Subcutaneous abdominal adipose tissue (tissue), 5 donors: Measurements from ENCODE around the gene GSE1.

Source experiments
- H3K27ac ChIP-seq: one replicate; pipeline ENCODE4 v1.7.0; 2013; ENCODE audit warnings: low read depth, mild to moderate bottlenecking, inconsistent platforms, low read length, moderate library complexity
- H3K27me3 ChIP-seq, 5 donors: one replicate each; pipeline ENCODE4 v1.7.0; 2013; ENCODE audit warnings: low read length in 5 of 5, inconsistent platforms in 1 of 5; ENCODE audit not compliant: control insufficient read depth in 5 of 5, insufficient read depth in 4 of 5
- H3K36me3 ChIP-seq, 5 donors: one replicate each; pipeline ENCODE4 v1.7.0; 2013; ENCODE audit warnings: low read length in 5 of 5; ENCODE audit not compliant: control insufficient read depth in 5 of 5, insufficient read depth in 5 of 5
- H3K4me1 ChIP-seq, 5 donors: one replicate each; pipeline ENCODE4 v1.7.0; 2013; ENCODE audit warnings: low read length in 5 of 5, mild to moderate bottlenecking in 3 of 5, moderate library complexity in 1 of 5; ENCODE audit not compliant: control insufficient read depth in 5 of 5, insufficient read depth in 5 of 5
- H3K4me3 ChIP-seq, 5 donors: one replicate each; pipeline ENCODE4 v1.7.0; 2013; ENCODE audit warnings: low read length in 5 of 5, low read depth in 1 of 5
- H3K9ac ChIP-seq, 5 donors: one replicate each; pipeline ENCODE4 v1.7.0; 2013; ENCODE audit warnings: low read length in 5 of 5, mild to moderate bottlenecking in 4 of 5, moderate library complexity in 3 of 5
- H3K9me3 ChIP-seq, 5 donors: one replicate each; pipeline ENCODE4 v1.7.0; 2013; ENCODE audit warnings: low read length in 5 of 5; ENCODE audit not compliant: control insufficient read depth in 5 of 5
- donor health status: healthy.
- donor health status: healthy.
- donor health status: healthy.
- donor health status: healthy.
- donor health status: healthy.

The GSE1 gene

DNA sequence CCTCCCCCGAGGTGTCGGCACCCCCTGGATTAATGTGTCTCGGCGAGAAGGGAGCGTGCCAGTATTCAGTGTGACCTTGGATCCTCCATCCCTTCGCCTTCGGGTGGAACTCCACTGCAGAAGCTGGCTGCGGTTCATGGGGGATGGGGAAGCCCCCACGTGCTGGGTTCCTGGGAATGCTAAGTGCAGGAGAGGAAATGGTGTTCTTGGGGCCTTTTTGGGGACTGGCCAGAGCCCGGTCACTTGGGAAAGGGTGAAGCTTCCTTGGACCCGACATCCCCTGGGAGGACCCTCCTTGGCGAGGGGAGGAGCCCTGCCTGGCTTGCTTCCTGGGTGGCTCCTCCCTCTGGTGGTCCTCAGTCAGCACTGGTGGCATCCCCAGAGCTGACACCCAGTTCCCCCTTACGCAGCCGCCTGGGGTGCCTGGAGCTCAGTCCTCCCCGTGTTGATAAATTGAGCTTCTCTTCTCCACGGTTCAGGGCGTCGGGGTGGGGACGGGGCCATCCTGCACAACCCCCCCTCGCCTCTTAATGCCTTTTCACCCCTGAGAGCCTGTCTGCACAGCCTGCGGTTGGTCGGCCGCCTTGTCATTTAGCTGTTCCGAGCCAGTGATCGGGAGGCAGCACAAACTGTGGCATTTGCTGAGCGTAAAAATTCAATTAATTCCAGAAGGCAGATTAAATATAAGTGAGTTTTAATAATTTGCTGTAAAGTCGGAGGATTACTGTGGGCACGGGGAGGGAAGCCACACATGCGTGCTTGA, 30.7 kb upstream of the GSE1 start:
- H3K4me3 ChIP-seq = no peak overlapping the region
- no peak overlapping the region for H3K9ac ChIP-seq
- H3K36me3 ChIP-seq = peaks cover 0 to 14% (median 4%) of the 10 kb centered on the region in 5 donors
- no peaks in the 10 kb centered on the region for H3K9me3 ChIP-seq
- H3K27me3 ChIP-seq = no peaks in the 10 kb centered on the region
- H3K27ac ChIP-seq = no peak overlapping the region
- H3K4me1 ChIP-seq = peaks cover 9 to 84% (median 78%) of the 10 kb centered on the region in 5 donors

DNA sequence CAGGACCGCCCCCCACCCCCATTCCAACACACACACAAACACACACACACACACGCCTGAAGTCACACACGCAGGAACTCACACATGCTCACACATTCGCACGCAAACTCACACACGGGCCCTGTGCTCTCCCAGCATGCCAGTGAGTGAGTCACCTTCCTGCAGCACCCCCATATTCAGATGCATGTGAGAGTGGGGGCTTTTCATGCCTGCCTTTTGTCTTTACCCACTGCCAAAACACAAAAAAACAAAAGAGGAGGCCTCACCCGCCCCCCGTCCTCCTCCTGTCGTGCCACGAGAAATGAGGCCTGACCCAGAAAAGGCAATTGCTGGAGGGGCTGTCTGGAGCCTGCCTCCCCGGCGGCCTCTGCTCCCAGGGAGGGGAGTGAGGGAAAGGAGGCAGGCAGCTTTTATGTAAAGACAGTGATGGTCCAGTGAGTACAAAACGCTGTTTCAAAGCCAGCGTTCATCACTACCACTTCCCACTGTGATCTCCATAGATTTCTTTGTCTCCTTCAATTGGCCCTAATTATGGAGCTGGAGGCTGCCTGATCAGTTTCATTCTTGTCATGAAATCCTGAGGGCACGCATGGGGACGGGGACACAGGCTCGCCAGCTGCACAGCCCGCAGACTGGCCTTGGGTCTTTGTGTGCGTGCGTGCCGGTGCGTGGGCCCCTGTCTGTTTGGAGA, 29.5 kb upstream of the GSE1 start:
- Histone ChIP-seq H3K4me3 (no peak overlapping the region), H3K9ac (no peak overlapping the region), H3K9me3 (no peaks in the 10 kb centered on the region), H3K36me3 (peaks cover 0 to 12% (median 4%) of the 10 kb centered on the region in 5 donors), H3K27ac (no peak overlapping the region), H3K27me3 (no peaks in the 10 kb centered on the region), H3K4me1 (peaks cover 9 to 82% (median 70%) of the 10 kb centered on the region in 5 donors)

DNA sequence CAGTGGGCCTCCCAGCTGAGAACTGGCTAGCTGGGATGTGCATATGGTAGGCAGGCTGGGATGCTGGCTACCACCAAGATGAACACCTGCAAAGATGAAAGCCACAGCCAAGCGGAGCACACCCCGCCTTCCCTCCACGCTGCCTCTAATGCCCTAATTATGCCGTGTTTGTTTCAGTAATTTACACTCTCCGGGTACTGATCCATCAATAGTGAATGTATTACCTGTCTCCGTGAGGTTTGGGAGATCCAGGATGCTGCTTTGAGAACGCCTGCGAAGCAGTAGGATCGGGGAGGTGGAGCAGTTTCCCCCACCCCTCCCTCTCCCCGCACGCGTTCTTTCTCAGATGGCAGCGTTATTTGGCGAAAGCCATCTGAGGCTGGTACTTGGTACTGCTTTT, 28.9 kb upstream of the GSE1 start:
- Histone ChIP-seq H3K4me1 (peaks cover 9 to 80% (median 63%) of the 10 kb centered on the region in 5 donors), H3K36me3 (peaks cover 0 to 11% (median 4%) of the 10 kb centered on the region in 5 donors), H3K9ac (no peak overlapping the region), H3K27ac (no peak overlapping the region), H3K9me3 (no peaks in the 10 kb centered on the region), H3K4me3 (no peak overlapping the region), H3K27me3 (no peaks in the 10 kb centered on the region)

DNA sequence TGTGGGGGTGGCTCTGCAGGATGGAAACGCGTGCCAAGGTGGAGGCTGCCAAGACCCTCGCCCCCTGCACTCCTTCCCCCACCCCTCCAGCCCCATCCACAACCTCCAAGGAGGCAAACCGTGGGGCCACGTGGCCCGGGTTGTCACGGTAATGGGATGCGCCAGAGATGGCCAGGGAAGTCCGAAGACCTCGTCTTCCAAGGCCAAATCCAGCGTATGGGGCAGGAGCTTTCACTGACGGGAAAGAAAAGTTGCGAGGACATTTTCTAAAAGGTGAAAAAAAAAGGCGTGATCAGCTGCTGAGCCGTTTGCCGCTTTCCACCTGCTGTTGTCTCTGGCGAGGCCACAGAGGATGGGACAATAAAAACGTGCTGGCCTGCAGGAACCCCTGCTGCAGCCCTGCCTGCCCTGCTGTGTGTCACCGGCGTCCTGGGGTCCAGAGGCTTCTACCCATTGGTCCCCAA, 28.3 kb upstream of the GSE1 start:
- Histone ChIP-seq H3K9me3 (no peaks in the 10 kb centered on the region), H3K4me1 (peaks cover 12 to 74% (median 58%) of the 10 kb centered on the region in 5 donors), H3K27ac (no peak overlapping the region), H3K36me3 (peaks cover 0 to 11% (median 4%) of the 10 kb centered on the region in 5 donors), H3K4me3 (no peak overlapping the region), H3K9ac (no peak overlapping the region), H3K27me3 (no peaks in the 10 kb centered on the region)

DNA sequence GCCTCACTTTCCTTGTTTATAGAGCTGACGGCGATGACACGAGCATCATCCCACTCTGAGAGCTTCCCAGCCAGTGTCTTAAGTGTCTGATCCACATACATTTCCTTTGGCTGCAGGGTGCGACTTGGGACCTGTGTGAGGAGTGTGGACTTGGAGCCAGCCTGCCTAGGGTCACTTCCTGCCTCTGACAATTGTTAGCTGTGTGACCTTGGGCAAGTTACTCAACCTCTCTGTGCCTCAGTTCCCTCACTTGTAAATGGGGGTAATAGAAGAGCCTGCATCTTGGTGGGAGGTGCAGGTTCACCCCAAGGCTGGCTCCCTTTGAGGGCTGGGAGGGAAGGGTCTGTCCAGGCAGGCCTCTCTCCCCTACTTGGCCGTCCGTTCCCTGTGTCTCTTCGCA, 27.4 kb upstream of the GSE1 start:
- Histone ChIP-seq H3K27me3 (no peaks in the 10 kb centered on the region), H3K4me3 (no peak overlapping the region), H3K36me3 (peaks cover 0 to 11% (median 4%) of the 10 kb centered on the region in 5 donors), H3K27ac (no peak overlapping the region), H3K9ac (no peak overlapping the region), H3K9me3 (no peaks in the 10 kb centered on the region), H3K4me1 (peaks cover 14 to 71% (median 49%) of the 10 kb centered on the region in 5 donors)

DNA sequence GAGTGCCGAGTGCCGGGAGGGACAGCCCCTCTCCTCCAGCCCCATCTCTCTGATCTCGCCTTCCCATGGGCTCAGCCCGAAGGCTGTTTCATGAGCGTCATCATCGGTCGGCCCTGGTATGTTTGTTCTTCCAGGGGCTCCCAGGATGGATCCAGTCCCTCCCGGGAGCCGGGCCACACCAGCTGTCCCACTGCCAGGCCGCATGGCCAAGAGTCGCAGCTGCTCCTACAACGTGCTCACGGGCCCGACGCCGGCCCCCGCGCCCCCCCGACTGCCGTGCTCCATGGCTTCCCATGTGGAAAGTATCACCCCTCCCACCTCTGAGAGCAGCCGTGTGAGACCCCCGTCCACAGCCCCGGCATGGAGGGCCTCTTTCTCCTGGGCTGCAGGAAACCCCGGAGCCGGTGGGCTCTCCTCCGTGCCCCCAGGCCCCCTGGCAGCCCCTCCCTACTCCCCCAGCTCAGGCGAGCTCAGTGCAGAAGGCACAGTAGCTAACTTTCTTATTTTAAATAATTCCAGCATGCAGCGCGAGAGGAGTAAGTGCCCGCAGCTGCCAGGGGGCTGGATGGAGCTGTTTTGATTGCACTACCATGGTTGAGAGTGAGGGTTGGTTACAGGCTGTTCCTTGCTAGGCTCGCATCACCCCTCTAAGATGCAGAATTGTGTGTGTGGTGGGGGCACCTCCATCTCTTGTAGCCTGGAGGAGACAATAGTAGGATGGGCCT, 26.6 kb upstream of the GSE1 start:
- Histone ChIP-seq H3K4me3 (no peak overlapping the region), H3K27me3 (no peaks in the 10 kb centered on the region), H3K27ac (no peak overlapping the region), H3K36me3 (peaks cover 0 to 11% (median 4%) of the 10 kb centered on the region in 5 donors), H3K9ac (no peak overlapping the region), H3K4me1 (peaks cover 14 to 70% (median 46%) of the 10 kb centered on the region in 5 donors), H3K9me3 (no peaks in the 10 kb centered on the region)

DNA sequence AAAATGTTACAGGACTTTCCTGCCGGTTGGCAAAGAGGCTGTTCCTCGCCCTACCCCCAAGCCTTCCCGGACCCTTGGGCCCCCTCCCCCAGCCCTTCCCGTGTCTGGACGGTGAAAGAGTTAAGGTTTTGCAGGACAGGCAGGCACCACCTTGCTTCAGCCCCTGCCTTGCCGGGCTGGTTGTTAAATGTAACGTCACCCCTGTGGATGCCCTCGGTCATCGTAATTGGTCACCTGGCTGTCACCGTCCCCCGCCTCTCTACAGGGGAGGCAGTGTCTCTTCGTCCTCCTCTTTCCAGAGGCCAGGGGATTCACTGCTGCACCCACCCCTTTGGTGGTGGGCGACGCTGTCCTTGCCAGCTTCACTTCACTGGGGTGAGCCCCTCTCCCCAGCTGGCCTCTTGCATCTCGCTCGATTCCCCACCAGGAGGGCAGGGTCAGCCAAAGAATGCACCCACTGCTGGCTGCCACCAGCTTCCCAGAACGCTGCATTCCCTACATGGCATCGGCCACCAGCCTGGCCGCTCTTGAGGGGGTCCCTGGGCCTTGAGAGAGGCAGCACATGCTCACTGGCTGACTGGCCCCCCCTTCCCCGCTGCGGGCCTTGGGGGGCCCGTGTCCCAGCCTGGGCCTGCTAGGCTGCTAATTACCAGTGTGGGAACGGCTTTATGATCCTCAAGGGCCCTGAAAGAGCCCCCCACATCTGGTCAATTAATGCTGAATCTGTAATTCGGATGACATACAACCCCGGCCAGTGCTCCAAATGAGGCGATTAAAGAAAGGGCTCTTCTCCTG, 25.2 kb upstream of the GSE1 start:
- Histone ChIP-seq H3K4me1 (peaks cover 15 to 66% (median 38%) of the 10 kb centered on the region in 5 donors), H3K36me3 (peaks cover 0 to 11% (median 4%) of the 10 kb centered on the region in 5 donors), H3K27ac (no peak overlapping the region), H3K27me3 (no peaks in the 10 kb centered on the region), H3K9me3 (no peaks in the 10 kb centered on the region), H3K9ac (peak overlapping the region in 1 of 5 donors; percentile 55), H3K4me3 (no peak overlapping the region)

DNA sequence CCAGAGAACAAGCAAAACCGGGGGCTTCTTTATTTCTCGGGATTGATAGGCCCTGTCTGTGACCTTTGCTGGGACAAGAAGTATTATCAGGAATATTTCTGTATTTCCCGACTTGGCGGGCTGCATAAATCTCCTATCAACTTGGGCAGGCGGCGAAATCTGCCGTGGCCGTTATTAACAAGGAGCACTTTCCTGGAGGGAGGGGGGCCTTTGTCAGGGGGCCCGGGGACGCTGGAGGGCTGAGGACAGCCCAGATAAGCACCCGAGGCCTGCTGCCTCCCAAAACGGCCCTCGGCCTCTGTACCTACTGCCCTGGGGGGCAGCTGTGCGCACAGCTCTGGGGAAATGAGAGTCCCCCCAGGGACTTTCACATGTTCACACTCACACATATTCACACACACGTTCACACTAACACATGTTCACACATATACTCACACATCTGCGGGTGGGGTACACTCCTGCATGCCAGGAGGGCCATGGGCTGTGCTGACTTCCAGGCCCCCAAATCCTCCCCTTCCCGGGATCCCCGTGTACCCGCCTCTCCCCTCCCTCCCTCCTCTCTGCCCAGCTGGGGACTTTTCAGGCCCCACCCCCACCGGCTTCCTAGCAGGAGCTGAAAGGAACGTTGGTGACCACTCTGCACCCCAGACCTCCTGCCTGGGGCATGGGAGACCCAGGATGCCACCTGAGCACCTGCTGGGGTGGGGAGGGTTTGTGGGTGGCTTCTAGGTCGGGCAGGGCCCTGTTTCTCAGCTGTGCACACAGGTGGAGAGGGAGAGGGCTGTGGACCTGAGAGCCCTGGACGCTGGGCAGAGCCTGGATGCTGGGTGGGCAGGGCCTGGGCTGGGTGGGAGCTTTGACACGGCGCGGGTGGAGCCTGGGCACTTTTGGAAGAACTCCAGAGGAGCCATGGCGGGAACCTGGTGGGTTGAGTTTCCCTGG, 24.3 kb upstream of the GSE1 start:
- Histone ChIP-seq H3K9me3 (no peaks in the 10 kb centered on the region), H3K9ac (peak overlapping the region in 1 of 5 donors; percentile 55), H3K27ac (peak overlapping the region; percentile 4), H3K27me3 (no peaks in the 10 kb centered on the region), H3K4me1 (peaks cover 16 to 70% (median 37%) of the 10 kb centered on the region in 5 donors), H3K36me3 (peaks cover 0 to 11% (median 4%) of the 10 kb centered on the region in 5 donors), H3K4me3 (no peak overlapping the region)
